Measurements from ENCODE around the gene NR2C2.

The NR2C2 gene

DNA sequence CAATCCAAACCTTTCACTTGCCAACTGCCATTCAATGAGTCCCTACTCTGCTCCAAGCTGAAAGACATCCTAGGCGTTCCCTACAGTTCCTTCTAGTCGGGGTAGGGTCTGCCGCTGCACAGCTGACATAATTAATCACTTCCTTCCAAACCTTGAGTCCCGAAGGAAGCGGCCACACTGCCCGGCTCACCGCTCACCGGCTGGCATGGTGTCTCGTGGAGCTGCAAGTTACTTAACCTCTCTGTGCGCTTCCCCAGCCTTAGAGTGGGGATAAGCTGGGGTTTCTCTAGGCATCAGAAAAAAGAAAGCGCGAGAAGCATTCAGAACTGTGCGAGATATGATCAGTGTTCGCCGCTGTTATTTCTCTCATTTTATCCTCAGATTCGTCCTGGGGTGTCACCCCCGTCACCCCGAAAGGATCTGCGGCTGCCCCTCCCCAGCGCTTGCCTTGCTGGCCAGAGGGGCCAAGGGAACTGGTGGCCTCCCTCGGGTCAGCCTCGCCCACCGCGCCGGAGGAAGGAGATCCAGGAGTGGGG is 117.0 kb downstream of the NR2C2 start:
- DNase-seq (ENCODE audit: low read depth), result peak; percentile 3

DNA sequence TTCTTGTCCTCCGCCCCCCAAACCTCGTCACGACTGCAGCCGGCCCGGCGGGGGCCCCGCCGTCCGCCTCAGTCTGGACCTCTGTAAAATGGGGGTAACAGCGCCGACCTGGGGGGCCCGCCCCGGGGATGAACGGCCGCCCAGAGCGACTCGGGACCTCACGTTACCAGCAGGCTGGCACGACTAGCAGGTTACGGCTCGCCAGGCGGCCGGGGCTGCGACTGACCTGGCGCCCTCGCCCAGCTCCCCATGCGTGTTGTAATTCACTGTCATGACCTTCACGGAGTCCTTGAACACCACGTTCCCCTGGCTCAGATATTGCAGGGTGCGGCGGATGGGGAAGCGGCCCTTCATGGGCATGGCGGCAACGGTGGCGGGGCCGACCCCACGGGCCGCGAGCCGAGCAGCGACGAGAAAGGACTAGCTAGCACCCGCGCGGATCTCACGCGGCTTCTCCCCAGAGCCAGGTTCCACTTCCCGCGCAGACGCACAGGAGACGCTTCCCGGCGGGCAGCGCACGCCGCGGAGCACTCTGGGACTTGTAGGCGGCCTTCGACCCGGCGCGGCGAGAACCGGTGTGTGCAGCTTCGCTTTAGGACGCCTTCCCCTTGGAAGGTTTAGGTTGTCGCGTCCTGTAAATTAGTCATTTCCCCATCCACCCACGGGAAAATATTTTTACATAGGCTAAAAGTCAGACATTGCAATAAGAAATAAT is 117.6 kb downstream of the NR2C2 start, which contains the start of gene MRPS25:
Gene MRPS25 (minus strand): TSS at position 481 of the 715 bp plus-strand sequence. CDS start 121 bp downstream, at position 360.
- peak; percentile 80 for DNase-seq (ENCODE audit: low read depth)

DNA sequence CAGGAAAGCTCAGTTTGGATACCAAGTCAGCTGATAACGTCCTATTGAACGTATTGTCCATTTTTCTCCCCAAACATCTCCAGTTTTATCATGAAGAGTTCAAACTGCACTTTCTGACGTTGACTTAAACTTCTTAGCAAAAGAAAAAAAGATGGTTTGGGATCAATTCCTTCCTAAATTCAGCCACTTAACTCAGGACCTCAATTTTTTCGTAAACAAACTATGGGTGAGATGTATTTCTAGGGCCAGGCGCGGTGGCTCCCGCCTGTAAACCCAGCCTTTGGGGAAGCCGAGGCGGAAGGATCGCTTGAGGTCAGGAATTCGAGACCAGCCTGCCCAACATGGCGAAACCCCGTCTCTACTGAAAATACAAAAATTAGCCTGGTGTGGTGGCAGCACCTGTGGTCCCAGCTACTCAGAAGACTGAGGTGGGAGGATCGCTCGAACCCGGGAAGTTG is 118.2 kb downstream of the NR2C2 start:
- DNase-seq (ENCODE audit: low read depth), result no peak

DNA sequence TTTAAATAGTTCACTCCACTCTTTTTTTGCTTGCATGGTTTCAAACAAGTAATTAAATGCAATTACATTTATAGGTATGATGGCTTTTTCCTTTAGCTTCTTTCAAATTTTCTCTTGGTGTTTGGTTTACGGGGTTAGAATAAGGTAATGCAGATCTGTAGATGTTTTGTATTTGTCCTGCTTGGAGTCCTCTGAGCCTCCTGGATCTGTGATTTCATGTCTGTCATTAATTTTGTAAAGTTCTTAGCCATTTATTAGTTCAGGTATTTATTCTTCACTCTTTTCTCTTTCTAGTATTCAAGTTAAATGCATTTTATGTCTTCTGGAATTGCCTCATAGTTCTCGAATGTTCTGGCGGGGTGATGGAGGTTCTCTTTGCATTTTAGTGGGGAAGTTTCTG is 119.1 kb downstream of the NR2C2 start:
- DNase-seq (ENCODE audit: low read depth), result no peak

GRCh38 chr3:15069441-15069840 is 122.1 kb downstream of the NR2C2 start:
- no peak for DNase-seq (ENCODE audit: low read depth)

DNA sequence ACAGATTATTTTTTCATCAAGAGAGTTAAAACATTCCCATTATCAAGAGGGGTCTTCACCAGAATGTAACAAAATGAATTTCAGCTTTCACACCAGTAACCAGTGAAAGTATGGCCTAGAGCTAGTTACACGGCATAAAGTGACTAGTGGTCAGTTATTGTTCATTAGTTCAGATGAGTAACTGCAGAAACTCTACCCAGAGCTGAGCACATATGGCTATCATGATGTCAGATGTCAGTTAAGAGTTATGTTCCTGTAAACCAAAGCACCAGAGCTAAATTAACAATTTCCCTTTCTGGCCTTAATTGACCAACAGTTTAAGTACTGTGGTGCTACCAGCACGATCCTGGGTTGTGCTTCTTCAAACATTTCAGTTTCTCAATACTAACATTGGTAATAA is 124.3 kb downstream of the NR2C2 start:
- no peak for DNase-seq (ENCODE audit: low read depth)

DNA sequence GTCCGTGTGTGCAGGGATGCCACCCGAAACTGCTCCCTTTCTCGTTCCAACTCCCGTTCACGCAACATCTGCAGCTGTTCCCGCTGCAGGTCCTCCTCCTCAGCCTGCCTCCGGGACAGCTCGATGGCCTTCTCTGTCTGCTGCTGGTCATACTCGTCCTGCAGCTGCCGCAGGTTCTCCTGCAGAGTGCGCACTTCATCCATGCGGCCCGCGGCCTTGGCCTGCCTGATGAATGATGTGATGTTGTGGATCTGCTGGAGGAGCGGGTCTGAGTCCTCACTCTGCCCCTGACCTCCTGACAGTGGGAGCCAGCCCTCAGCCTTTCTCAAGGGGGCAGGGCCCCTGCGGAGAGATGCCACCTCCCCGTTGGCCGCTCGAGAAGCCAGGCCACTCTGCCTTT is 127.1 kb downstream of the NR2C2 start:
- no peak for DNase-seq (ENCODE audit: low read depth)

DNA sequence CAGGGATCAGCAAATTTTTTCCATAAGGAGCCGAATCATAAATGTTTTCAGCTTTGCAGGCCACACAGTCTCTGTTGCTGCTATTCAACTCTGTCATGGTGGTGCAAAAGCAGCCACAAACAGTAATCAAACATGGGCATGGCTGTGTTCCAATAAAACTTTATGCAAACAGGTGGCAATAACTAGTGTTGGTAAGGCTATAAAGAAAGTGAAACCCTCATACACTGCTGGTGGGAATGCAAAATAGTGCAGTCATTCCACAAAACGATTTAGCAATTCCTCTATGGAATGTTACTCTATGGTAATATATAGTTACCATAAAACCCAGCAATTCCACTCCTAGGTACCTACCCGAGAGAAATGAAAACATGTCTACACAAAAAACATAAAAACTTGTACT is 131.7 kb downstream of the NR2C2 start:
- no peak for DNase-seq (ENCODE audit: low read depth)

DNA sequence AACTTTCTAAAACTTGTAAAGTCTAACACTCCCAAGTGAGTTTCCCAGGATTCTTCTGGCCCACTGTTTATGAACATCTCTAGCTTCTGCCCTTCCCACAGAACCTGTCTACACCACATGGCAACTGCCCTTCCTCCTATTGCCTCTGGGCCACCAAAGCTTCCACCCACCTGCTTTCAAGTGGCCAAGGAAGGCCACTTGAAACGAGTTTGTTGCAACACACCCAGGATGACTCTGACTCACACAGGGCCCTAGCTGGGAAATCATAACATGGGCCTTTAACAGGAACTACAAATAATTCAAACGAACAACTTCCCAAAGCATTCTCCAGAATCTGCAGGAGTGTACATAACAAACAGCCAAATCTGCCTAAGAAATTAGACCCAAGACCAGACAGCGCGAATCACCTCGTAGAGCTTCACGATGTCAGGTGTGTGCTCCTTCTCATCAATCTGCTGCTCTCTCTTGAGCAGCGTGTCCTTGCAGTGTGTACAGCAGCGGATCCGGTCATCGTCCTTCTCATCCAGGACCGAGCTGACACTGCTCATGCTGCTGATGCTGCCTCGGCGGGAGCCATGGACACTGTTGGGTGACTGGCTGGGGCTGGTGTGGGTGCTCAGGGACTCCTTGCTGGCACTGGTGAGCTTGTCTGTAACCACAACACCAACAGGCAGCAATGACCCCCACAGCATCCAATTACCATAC is 134.7 kb downstream of the NR2C2 start:
- no peak for DNase-seq (ENCODE audit: low read depth)

GRCh38 chr3:15083252-15083651 is 135.9 kb downstream of the NR2C2 start:
- no peak for DNase-seq (ENCODE audit: low read depth)

GRCh38 chr3:15086263-15086662 is 138.9 kb downstream of the NR2C2 start:
- DNase-seq (ENCODE audit: low read depth), result no peak

DNA sequence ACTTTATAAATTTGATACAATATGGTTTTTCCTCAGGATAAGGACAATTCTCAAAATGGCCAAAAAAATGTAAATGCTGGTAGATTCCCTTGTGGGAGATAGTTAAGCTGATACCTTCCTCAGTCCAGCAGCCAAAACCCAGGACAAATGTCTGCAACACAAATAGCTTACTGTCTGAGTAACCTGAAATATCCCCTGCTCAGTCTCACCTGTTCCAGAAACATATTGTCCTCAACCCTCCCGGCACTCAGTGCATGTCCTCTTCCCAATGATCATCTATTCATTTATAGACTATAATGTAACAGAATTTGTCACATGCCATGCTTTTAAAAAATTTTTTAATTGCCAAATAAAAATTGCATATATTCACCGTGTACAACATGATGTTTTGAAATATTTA is 139.3 kb downstream of the NR2C2 start:
- no peak for DNase-seq (ENCODE audit: low read depth)

DNA sequence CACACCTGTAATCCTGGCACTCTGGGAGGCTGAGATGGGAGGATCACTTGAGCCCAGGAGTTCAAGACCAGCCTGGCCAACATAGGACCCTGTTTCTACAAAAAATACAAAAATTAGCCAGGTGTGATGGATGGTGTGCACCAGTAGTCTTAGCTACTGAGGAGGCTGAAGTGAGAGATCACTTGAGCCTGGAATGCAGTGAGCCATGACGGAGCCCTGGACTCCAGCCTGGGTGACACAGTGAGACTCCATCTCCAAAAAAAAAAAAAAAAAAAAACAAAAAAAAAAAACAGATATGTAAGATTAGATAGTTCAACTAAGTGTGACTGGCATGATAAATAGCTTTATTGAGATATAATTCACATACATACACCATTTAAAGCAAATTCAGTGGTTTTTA is 141.8 kb downstream of the NR2C2 start:
- no peak for DNase-seq (ENCODE audit: low read depth)

GRCh38 chr3:15091575-15091974 is 144.2 kb downstream of the NR2C2 start:
- DNase-seq (ENCODE audit: low read depth), result no peak

GRCh38 chr3:15092686-15093085 is 145.3 kb downstream of the NR2C2 start:
- DNase-seq (ENCODE audit: low read depth), result no peak

- no peak for DNase-seq (ENCODE audit: low read depth)
Measured at GRCh38 chr3:15094187-15094875, 146.9 kb downstream of the NR2C2 start.

DNA sequence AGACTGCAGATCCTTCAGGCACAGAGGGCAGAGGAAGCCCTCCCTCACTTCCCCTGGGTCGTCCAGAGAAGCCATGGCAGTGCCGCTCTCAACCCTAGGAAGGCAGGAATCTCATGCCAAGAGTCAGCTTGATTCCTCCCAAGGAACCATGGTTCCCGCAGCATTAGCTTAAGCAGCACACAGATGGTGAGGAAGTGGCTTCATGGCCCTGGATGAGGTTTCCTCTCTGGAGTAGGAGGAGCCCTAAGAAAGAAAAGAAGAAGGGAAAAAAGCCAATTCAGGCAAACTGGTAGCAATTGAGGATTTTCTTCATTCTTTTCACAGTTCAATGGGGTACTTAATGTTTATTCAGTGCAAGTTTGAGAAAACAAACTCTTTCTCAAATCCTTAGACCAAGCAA is 148.7 kb downstream of the NR2C2 start:
- DNase-seq (ENCODE audit: low read depth), result no peak

GRCh38 chr3:15097891-15098290 is 150.5 kb downstream of the NR2C2 start:
- no peak for DNase-seq (ENCODE audit: low read depth)

Measured in activated T-helper 1 cell treated with Interleukin-2 at 50 U/mL for 16 hours (primary cell).